Activated CD4-positive, alpha-beta T cell treated with anti-CD3 and anti-CD28 coated beads for 24 hours (primary cell): ENCODE results near the gene NTN1.

Experiments used
- DNase-seq, 2 donors: peaks; one replicate each; pipeline ENCODE4 v3.0.0-alpha.2; 2020; ENCODE audit warnings: low read depth in 2 of 2

NTN1 gene

GRCh38 chr17:9158544-9159452 lies 137.5 kb downstream of the NTN1 start:
- no peak for DNase-seq

GRCh38 chr17:9162275-9162985 lies 141.1 kb downstream of the NTN1 start:
- DNase-seq, result no peak

GRCh38 chr17:9166788-9167187 lies 145.5 kb downstream of the NTN1 start:
- no peak for DNase-seq

GRCh38 chr17:9167379-9167778 lies 146.1 kb downstream of the NTN1 start:
- no peak for DNase-seq

- DNase-seq, result no peak
Observed at GRCh38 chr17:9169116-9169515, 147.8 kb downstream of the NTN1 start.

GRCh38 chr17:9170336-9170735 lies 149.0 kb downstream of the NTN1 start:
- no peak for DNase-seq

- no peak for DNase-seq
Observed at GRCh38 chr17:9170853-9171252, 149.5 kb downstream of the NTN1 start.

- DNase-seq, result no peak
Observed at GRCh38 chr17:9173386-9173983, 152.2 kb downstream of the NTN1 start.

- no peak for DNase-seq
Observed at GRCh38 chr17:9174312-9174711, 153.0 kb downstream of the NTN1 start.

GRCh38 chr17:9174779-9175574 lies 153.7 kb downstream of the NTN1 start:
- DNase-seq, result no peak

- no peak for DNase-seq
Observed at GRCh38 chr17:9175700-9176467, 154.6 kb downstream of the NTN1 start.

GRCh38 chr17:9177212-9177611 lies 155.9 kb downstream of the NTN1 start:
- no peak for DNase-seq

- no peak for DNase-seq
Observed at GRCh38 chr17:9178319-9178718, 157.0 kb downstream of the NTN1 start.

- DNase-seq, result no peak
Observed at GRCh38 chr17:9179602-9180001, 158.3 kb downstream of the NTN1 start.

GRCh38 chr17:9181640-9182039 lies 160.3 kb downstream of the NTN1 start:
- no peak for DNase-seq

- DNase-seq, result no peak
Observed at GRCh38 chr17:9183306-9183705, 162.0 kb downstream of the NTN1 start.

- DNase-seq, result no peak
Observed at GRCh38 chr17:9185142-9185541, 163.8 kb downstream of the NTN1 start.

- DNase-seq, result no peak
Observed at GRCh38 chr17:9185688-9186284, 164.5 kb downstream of the NTN1 start.

GRCh38 chr17:9187828-9188227 lies 166.5 kb downstream of the NTN1 start:
- no peak for DNase-seq

GRCh38 chr17:9188367-9188766 lies 167.1 kb downstream of the NTN1 start:
- DNase-seq, result no peak

GRCh38 chr17:9189870-9190269 lies 168.6 kb downstream of the NTN1 start:
- no peak for DNase-seq
